Measurements from ENCODE around the gene NPAS1. TPM values are rescaled to one million over a fixed set of nuclear protein-coding genes. Genes with fewer than 3 reads are reported as not detected.
A peak's percentile ranks its signal among the peaks of the same experiment; 100 is the strongest.

NPAS1 gene
- total and polyA plus RNA-seq, 2 of the 13 experiments (the other 11 are each of a cell fraction or from before 2014, with no cell fraction given), result 0.35 to 2.9 TPM

- no peak for TF ChIP-seq AFF4 (CRISPR knock-in tag; IDR thresholded peaks at IDR 0.05)
- no peak for TF ChIP-seq ZNF343 (CRISPR knock-in tag; IDR thresholded peaks at IDR 0.05)
- no peak for TF ChIP-seq NR3C1 (CRISPR knock-in tag; IDR thresholded peaks at IDR 0.05)
- TF ChIP-seq ZNF558 (CRISPR knock-in tag; IDR thresholded peaks at IDR 0.05; ENCODE audit: borderline replicate concordance), result no peak
- no peak for TF ChIP-seq ZMYM2 (CRISPR knock-in tag; IDR thresholded peaks at IDR 0.05)
- TF ChIP-seq ZNF740 (CRISPR knock-in tag; IDR thresholded peaks at IDR 0.05), result no peak
- TF ChIP-seq ARNT2 (CRISPR knock-in tag; IDR thresholded peaks at IDR 0.05; ENCODE audit: low read depth), result no peak
- TF ChIP-seq RCOR2 (CRISPR knock-in tag; IDR thresholded peaks at IDR 0.05), result no peak
- TF ChIP-seq ZNF431 (CRISPR knock-in tag; IDR thresholded peaks at IDR 0.05; ENCODE audit: borderline replicate concordance, low read depth), result 0 out of 2 replicates have a peak, but pooled peaks have one; percentile 34
- TF ChIP-seq ZNF589 (CRISPR knock-in tag; conservative IDR thresholded peaks at IDR 0.05), result no peak
- TF ChIP-seq REXO4 (CRISPR knock-in tag; IDR thresholded peaks at IDR 0.05; ENCODE audit: borderline replicate concordance), result no peak
- no peak for TF ChIP-seq SUZ12 (IDR thresholded peaks at IDR 0.05; ENCODE audit: low read depth, low read length)
- peak; percentile 61; the same call in 1 of the 2 replicates for TF ChIP-seq HDAC1 (CRISPR knock-in tag; IDR thresholded peaks at IDR 0.05)
- no peak for TF ChIP-seq SRSF9 (IDR thresholded peaks at IDR 0.05; ENCODE audit: borderline replicate concordance, insufficient read depth, low read depth, low read length, poor library complexity, severe bottlenecking)
- no peak for TF ChIP-seq ZNF30 (CRISPR knock-in tag; IDR thresholded peaks at IDR 0.05)
- peak; percentile 63 for TF ChIP-seq AGO1 (IDR thresholded peaks at IDR 0.05; ENCODE audit: low read depth, low read length, poor library complexity, severe bottlenecking)
- no peak for TF ChIP-seq ZMAT5 (CRISPR knock-in tag; IDR thresholded peaks at IDR 0.05; ENCODE audit: borderline replicate concordance, low read depth)
- TF ChIP-seq USF2 (IDR thresholded peaks at IDR 0.05; ENCODE audit: low read depth, low read length), result no peak
- no peak for TF ChIP-seq USF2 (CRISPR knock-in tag; IDR thresholded peaks at IDR 0.05; ENCODE audit: borderline replicate concordance)
- no peak for TF ChIP-seq CEBPZ (IDR thresholded peaks at IDR 0.05; ENCODE audit: low read length)
These were observed 28.2 kb downstream of the NPAS1 start (continued) for GRCh38 chr19:47047763-47048405.
